IPS DF 6.9 (cell line): ENCODE measurements around the gene PHKA1.
"Not testable (repeated sequence)": the region's sequence is repeated elsewhere in the genome, so short reads cannot be mapped to it uniquely, and the experiment has no call there.

Source experiments
- DNase-seq: peaks from one replicate; pipeline ENCODE4 v3.0.0-alpha.2; 2013; ENCODE audit warnings: low read depth, low spot score
- H3K27ac ChIP-seq: one replicate; pipeline ENCODE4 v1.5.1; 2013; ENCODE audit warnings: low read length, control low read depth
- H3K27me3 ChIP-seq: 2 replicates; pipeline ENCODE4 v1.6.1; 2013; ENCODE audit warnings: mild to moderate bottlenecking, low read length; ENCODE audit not compliant: control insufficient read depth, insufficient read depth
- H3K36me3 ChIP-seq: 2 replicates; pipeline ENCODE4 v1.6.1; 2013; ENCODE audit warnings: low read length; ENCODE audit not compliant: control insufficient read depth, insufficient read depth
- H3K4me1 ChIP-seq: 2 replicates; pipeline ENCODE4 v1.6.1; 2013; ENCODE audit warnings: low read length; ENCODE audit not compliant: control insufficient read depth, insufficient read depth
- H3K4me3 ChIP-seq: 2 replicates; pipeline ENCODE4 v1.5.1; 2013; ENCODE audit warnings: mild to moderate bottlenecking, low read length
- H3K9me3 ChIP-seq: 2 replicates; pipeline ENCODE4 v1.6.1; 2013; ENCODE audit warnings: low read length, inconsistent platforms; ENCODE audit not compliant: control insufficient read depth, insufficient read depth
- WGBS: extraction: QIAGEN DNeasy Blood & Tissue Kit; methylation state at CpG from one replicate; pipeline ENCODE4 v1.1.7; 2013; ENCODE audit warnings: mixed read lengths, missing lambda C conversion rate; ENCODE audit not compliant: insufficient read length, insufficient coverage; 5-methylcytosine and 5-hydroxymethylcytosine counted together

Gene PHKA1

DNA sequence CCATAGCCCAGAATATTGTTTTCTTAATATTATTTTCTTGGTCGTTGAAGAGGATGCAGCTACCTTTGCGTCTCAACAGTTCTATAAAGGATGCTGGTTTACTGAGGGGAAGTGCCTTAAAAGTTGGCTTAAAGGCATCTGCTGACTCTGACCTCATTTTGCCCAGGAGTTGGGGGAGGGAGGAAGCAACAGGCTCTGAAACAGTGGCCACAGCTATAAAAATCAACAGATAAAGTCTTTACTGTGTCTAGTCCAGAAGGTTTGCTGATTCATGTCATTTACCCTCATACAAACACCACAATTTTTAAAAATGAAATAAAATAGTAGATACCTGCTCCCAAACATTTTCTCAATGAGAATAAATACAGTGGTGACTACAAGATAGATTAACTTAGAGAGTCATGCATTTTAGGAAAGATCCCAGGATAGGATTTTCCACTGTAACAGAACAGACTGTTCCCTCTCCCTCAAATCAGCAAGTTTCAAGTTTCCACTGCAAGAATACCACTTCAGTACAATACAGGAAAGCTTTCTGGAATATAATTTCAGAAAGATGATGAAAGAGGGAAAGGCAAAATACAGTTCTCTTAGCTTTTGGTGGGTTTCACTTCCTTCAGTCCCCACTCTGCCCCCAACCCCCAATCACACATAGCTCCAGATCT lies 1.9 kb downstream of the PHKA1 start:
- Histone ChIP-seq H3K36me3 (no peaks in the 10 kb centered on the region), H3K27me3 (no peaks in the 10 kb centered on the region), H3K27ac (no peak overlapping the region), H3K4me3 (no peak overlapping the region), H3K4me1 (no peaks in the 10 kb centered on the region), H3K9me3 (no peaks in the 10 kb centered on the region)
- WGBS = no CpG with 5 or more reads among the region's 2 CpGs
- DNase-seq = no peak

DNA sequence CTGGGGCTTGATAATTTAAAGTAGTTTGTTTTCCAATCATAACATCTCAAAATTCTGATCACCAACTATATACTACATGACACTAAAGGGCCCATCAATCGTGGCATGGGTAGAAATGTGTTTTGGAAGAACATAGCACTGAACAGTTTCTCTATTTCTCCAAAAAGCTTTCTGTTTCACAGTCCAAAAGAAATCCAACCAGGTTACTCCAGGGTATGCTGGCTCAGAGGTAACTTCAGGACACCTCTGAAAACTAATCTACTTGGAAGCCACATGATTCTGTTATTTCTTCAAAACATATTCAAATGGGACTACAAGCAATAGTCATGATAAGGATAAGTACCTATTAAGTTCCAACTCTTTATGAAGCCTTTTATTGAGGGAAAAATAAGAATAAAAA lies 8.3 kb downstream of the PHKA1 start:
- H3K36me3 ChIP-seq = no peaks in the 10 kb centered on the region
- H3K27me3 ChIP-seq = no peaks in the 10 kb centered on the region
- H3K9me3 ChIP-seq = no peaks in the 10 kb centered on the region
- no peak overlapping the region for H3K4me3 ChIP-seq
- no peaks in the 10 kb centered on the region for H3K4me1 ChIP-seq
- H3K27ac ChIP-seq = no peak overlapping the region
- no CpG with 5 or more reads among the region's 1 CpG for WGBS
- DNase-seq = no peak

DNA sequence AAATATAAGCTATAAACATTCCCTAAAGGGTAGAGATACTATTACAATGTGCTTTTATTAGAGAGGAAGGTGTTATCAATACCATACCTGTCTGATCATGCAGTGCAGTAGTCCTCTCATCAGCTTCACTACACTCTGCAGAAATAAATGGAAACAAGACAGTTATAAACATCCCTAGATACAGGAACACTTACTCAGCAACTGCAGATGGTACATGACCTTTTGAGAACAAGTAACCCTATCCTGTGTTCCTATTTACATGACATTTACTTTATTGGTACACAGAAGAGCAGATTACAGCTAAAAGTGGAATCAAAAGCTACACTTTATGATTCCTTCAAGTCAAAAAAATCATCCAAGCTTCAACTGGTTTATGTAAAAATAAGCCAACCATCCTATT lies 9.0 kb downstream of the PHKA1 start:
- Histone ChIP-seq H3K27ac (no peak overlapping the region), H3K27me3 (no peaks in the 10 kb centered on the region), H3K4me1 (no peaks in the 10 kb centered on the region), H3K9me3 (no peaks in the 10 kb centered on the region), H3K4me3 (no peak overlapping the region), H3K36me3 (no peaks in the 10 kb centered on the region)
- no peak for DNase-seq

DNA sequence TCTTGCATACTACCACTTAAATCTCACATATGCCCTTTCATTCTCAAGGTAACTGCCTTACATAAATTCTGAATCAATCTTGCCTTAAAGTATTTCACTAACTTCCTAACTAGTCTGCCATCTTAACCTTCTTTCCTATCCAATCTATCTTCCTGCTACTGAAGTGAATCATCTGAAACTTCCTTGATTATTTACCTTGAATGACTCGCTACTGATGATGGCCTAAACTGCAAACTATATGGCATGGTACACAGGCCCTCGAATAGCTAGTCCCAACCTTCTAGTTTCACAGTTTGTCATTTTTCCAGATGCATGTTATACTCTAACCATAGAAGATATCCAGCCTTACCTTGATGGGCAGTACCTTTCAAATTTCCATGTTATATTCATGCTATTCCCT lies 19.9 kb downstream of the PHKA1 start:
- no peaks in the 10 kb centered on the region for H3K9me3 ChIP-seq
- H3K36me3 ChIP-seq = no peaks in the 10 kb centered on the region
- WGBS = no CpG with 5 or more reads among the region's 2 CpGs
- H3K4me3 ChIP-seq = no peak overlapping the region
- DNase-seq = no peak
- H3K27ac ChIP-seq = no peak overlapping the region
- H3K4me1 ChIP-seq = no peaks in the 10 kb centered on the region
- no peaks in the 10 kb centered on the region for H3K27me3 ChIP-seq

DNA sequence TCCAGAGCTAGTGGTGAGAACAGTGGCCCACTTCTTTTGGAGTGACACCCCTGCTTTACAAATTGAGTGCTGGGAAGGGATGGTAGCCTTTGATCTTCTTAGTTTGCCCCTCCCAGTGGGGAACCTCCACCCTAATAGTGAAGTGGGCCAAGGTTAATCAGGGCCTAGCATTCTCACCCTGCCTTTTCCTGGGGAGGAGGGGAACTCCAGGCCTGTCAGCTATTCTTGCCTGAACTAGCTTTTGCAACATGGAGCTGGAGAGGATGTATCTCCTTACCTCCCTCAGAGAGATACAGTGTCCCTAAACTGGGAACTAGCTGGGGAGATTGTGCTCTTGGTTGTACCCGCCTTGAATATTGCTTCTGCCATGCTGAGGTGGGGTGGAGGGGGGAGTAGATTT lies 20.6 kb downstream of the PHKA1 start:
- H3K27me3 ChIP-seq = no peaks in the 10 kb centered on the region
- no peaks in the 10 kb centered on the region for H3K36me3 ChIP-seq
- no peaks in the 10 kb centered on the region for H3K4me1 ChIP-seq
- no CpG with 5 or more reads among the region's 1 CpG for WGBS
- no peak overlapping the region for H3K27ac ChIP-seq
- no peak for DNase-seq
- H3K9me3 ChIP-seq = no peaks in the 10 kb centered on the region
- H3K4me3 ChIP-seq = no peak overlapping the region

DNA sequence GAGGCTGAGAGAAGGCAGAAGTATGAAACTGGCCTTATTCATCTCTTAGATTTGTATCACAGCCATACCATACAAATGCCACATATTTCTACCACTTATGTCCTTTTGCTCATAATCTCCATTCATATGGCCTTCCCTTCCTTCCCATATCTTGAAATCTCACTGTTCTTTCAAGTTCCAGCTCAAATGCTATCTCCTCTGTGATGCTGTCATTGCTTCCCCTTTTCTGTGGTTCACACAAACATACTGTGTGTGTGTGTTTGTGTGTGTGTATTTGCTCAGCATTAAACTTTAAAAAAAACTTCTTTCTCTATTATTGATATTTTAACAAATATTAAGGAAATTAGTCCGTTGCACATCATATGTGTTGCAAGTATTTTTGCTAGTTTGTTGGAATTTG lies 26.7 kb downstream of the PHKA1 start:
- Histone ChIP-seq H3K27me3 (no peaks in the 10 kb centered on the region), H3K36me3 (no peaks in the 10 kb centered on the region), H3K27ac (no peak overlapping the region), H3K9me3 (no peaks in the 10 kb centered on the region), H3K4me3 (no peak overlapping the region), H3K4me1 (no peaks in the 10 kb centered on the region)
- WGBS = no CpG with 5 or more reads among the region's 1 CpG
- no peak for DNase-seq

DNA sequence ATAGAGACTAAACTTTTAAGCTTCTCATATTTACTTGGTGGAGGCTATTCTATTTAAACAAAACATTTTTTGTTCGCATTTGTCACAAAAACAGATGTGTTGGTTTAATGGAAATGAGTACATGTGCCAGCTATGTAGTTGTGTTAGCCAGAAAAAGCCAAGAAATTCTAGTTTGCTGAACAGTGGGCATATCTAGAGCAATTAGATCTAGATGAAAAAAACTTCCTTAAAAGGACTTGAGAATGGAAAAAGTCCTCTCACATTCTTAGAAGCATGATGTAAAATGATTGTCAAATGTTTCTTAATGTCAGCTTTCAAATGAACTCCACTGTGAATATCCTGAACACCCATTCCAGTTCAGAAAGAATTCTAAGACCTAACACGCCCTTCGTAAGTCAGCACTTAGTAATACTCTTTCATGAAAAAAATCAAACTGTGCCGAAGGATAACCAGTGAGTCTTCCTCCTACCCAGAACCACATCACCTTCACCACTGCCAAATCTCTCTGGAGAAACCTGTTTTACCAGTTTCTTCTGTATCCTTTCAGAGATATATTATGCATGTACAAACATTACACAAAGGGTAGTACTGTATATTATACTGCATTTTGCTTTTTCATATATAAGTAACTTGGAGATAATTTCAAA lies 28.2 kb downstream of the PHKA1 start:
- H3K4me3 ChIP-seq = no peak overlapping the region
- no peaks in the 10 kb centered on the region for H3K4me1 ChIP-seq
- no peaks in the 10 kb centered on the region for H3K36me3 ChIP-seq
- H3K27ac ChIP-seq = no peak overlapping the region
- no CpG with 5 or more reads among the region's 4 CpGs for WGBS
- no peaks in the 10 kb centered on the region for H3K9me3 ChIP-seq
- H3K27me3 ChIP-seq = no peaks in the 10 kb centered on the region
- DNase-seq = no peak

DNA sequence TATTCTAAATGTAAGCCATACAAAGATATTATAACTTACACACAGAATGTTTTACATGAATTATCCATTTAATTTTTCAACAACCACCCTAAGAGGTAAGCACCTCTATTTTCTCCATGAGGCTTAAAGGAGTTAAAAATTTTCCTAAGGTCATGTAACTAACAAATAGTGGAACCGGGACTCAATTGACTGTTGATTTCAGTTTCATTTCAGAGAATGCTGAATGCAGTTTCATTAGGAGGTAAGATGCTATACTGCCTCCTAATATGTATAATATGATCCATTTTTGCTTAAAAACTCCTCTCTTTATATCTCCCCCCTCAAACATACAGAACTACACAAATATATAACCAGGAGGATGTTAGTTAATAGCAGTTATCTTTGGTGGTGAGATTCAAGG lies 29.1 kb downstream of the PHKA1 start:
- H3K9me3 ChIP-seq = no peaks in the 10 kb centered on the region
- no peak overlapping the region for H3K4me3 ChIP-seq
- WGBS = no CpG with 5 or more reads among the region's 1 CpG
- DNase-seq = no peak
- H3K4me1 ChIP-seq = no peaks in the 10 kb centered on the region
- H3K27me3 ChIP-seq = no peaks in the 10 kb centered on the region
- no peak overlapping the region for H3K27ac ChIP-seq
- H3K36me3 ChIP-seq = no peaks in the 10 kb centered on the region

DNA sequence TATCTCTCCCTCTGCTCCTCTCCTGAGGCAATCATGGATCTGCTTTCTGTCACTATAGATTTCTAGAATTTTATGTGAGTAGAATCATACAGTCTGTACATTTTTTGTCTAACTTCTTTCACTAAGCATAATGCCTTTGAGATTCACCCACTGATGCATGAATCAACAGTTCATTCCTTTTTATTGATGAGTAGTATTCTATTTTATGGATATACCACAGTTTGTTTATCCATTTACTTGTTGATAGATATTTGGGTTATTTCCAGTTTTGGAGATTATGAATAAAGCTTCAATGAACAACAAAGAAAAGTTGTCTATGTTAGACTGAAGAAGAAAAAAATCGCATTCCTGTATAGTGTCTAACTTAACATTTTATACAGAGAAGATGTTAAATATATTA lies 30.5 kb downstream of the PHKA1 start:
- no peaks in the 10 kb centered on the region for H3K27me3 ChIP-seq
- H3K9me3 ChIP-seq = no peaks in the 10 kb centered on the region
- no CpG with 5 or more reads among the region's 1 CpG for WGBS

DNA sequence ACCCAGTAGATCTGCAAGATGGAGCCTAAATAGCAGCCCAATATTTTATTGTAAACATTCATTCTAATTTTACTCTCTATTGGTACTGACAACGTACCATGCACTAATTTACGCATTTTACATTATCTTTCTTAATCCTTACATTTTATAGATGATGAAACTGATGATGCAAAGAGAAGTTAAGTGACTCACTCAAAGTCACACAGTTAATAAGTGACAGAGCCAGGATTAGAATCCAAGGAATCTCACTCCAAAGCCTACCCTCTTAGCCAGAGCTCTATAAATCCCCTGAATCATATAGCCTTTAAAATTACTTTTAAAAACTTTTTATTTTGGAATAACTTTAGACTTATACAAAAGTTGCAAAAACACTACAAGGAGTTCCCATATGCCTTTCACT lies 37.6 kb downstream of the PHKA1 start:
- Histone ChIP-seq H3K36me3 (no peaks in the 10 kb centered on the region), H3K4me1 (no peaks in the 10 kb centered on the region), H3K4me3 (no peak overlapping the region), H3K9me3 (no peaks in the 10 kb centered on the region), H3K27ac (no peak overlapping the region), H3K27me3 (no peaks in the 10 kb centered on the region)
- no peak for DNase-seq
- WGBS = 100% methylated on average over 2 of the region's 2 CpGs

More for the DNA sequence above, 30.5 kb downstream of the PHKA1 start:
- no peak for DNase-seq
- no peaks in the 10 kb centered on the region for H3K36me3 ChIP-seq
- H3K4me1 ChIP-seq = no peaks in the 10 kb centered on the region
- no peak overlapping the region for H3K27ac ChIP-seq
- no peak overlapping the region for H3K4me3 ChIP-seq

DNA sequence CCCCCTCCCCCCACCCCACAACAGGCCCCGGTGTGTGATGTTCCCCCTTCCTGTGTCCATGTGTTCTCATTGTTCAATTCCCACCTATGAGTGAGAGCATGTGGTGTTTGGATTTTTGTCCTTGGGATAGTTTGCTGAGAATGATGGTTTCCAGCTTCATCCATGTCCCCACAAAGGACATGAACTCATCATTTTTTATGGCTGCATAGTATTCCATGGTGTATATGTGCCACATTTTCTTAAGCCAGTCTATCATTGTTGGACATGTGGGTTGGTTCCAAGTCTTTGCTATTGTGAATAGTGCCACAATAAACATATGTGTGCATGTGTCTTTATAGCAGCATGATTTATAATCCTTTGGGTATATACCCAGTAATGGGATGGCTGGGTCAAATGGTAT lies 40.2 kb downstream of the PHKA1 start:
- not testable (repeated sequence) for H3K4me3 ChIP-seq, H3K27me3 ChIP-seq, H3K27ac ChIP-seq, DNase-seq, H3K36me3 ChIP-seq, H3K9me3 ChIP-seq, H3K4me1 ChIP-seq
- WGBS = no CpG with 5 or more reads among the region's 1 CpG
